ENCODE measurements around the gene ADAMTS17. TPM values are rescaled to one million over a fixed set of nuclear protein-coding genes. Genes with fewer than 3 reads are reported as not detected.

ADAMTS17 gene
- total RNA-seq, 1 experiment from 2014 or later = 1.8 TPM

GRCh38 chr15:100124936-100125335 is 216.8 kb downstream of the ADAMTS17 start:
- TF ChIP-seq ESRRA (CRISPR knock-in tag; IDR thresholded peaks at IDR 0.05; ENCODE audit: borderline replicate concordance) (no peak), TEAD4 (CRISPR knock-in tag; IDR thresholded peaks at IDR 0.05) (no peak), SMAD4 (CRISPR knock-in tag; IDR thresholded peaks at IDR 0.05) (no peak), MYBL2 (CRISPR knock-in tag; IDR thresholded peaks at IDR 0.05) (no peak), JAZF1 (CRISPR knock-in tag; IDR thresholded peaks at IDR 0.05) (no peak), RELA (CRISPR knock-in tag; IDR thresholded peaks at IDR 0.05; ENCODE audit: borderline replicate concordance) (no peak), FOXK1 (CRISPR knock-in tag; IDR thresholded peaks at IDR 0.05) (no peak)
- TF ChIP-seq, protein P1, sequence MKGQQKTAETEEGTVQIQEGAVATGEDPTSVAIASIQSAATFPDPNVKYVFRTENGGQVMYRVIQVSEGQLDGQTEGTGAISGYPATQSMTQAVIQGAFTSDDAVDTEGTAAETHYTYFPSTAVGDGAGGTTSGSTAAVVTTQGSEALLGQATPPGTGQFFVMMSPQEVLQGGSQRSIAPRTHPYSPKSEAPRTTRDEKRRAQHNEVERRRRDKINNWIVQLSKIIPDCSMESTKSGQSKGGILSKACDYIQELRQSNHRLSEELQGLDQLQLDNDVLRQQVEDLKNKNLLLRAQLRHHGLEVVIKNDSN (CRISPR knock-in tag; IDR thresholded peaks at IDR 0.05) = no peak
- POLR2A ChIA-PET = no interaction called here
- CTCF ChIA-PET = interaction anchor here (2.0 kb wide), 1 partner anchor 214 kb away, joined by 7 read pairs; no protein-coding TSS in a partner anchor
- Mint-ChIP-seq H3K9me3 (peaks cover 28% of the 10 kb centered on the region), H3K36me3 (peaks cover 17% of the 10 kb centered on the region), H3K4me3 (no peak overlapping the region), H3K27ac (no peak overlapping the region), H3K4me1 (no peaks in the 10 kb centered on the region), H3K27me3 (ENCODE audit: low read depth) (no peaks in the 10 kb centered on the region; the same call in 1 of the 2 replicates)
- no peak for DNase-seq (ENCODE audit: low spot score)
- ATAC-seq = peak; percentile 18; the same call in 1 of the 2 replicates

DNA sequence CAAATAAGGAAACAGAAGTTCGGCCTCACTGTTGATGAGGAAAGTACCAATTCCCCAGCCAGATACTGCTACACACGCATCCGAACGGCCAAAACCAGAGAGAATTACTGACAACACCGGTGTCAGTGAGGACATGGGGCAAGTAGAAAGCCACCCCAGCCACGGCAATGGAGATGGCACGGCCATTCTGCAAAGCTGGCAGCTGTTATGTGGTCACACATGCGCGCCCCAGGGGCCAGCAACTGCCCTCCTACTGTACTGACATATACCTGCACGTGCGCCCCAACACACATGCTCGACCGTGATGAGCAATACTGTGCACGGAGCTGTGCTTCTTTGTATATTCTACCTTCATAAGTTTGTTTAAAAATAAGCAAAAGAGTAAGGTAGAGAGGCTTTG is 217.4 kb downstream of the ADAMTS17 start:
- CTCF ChIA-PET = no interaction called here
- TF ChIP-seq GTF2I (CRISPR knock-in tag; conservative IDR thresholded peaks at IDR 0.05) = no peak
- TF ChIP-seq, protein P2, sequence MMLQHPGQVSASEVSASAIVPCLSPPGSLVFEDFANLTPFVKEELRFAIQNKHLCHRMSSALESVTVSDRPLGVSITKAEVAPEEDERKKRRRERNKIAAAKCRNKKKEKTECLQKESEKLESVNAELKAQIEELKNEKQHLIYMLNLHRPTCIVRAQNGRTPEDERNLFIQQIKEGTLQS (CRISPR knock-in tag; conservative IDR thresholded peaks at IDR 0.05) = no peak
- no peak for TF ChIP-seq NR2C2 (CRISPR knock-in tag; IDR thresholded peaks at IDR 0.05)
- TF ChIP-seq EMX1 (CRISPR knock-in tag; IDR thresholded peaks at IDR 0.05) = no peak
- no peak for TF ChIP-seq NR1H2 (CRISPR knock-in tag; IDR thresholded peaks at IDR 0.05)
- no peak for TF ChIP-seq ZNF423 (CRISPR knock-in tag; IDR thresholded peaks at IDR 0.05)
- TF ChIP-seq TEAD4 (CRISPR knock-in tag; IDR thresholded peaks at IDR 0.05) = no peak
- TF ChIP-seq GRHL2 (CRISPR knock-in tag; IDR thresholded peaks at IDR 0.05; ENCODE audit: insufficient replicate concordance, severe bottlenecking) = no peak
- TF ChIP-seq, protein P3, sequence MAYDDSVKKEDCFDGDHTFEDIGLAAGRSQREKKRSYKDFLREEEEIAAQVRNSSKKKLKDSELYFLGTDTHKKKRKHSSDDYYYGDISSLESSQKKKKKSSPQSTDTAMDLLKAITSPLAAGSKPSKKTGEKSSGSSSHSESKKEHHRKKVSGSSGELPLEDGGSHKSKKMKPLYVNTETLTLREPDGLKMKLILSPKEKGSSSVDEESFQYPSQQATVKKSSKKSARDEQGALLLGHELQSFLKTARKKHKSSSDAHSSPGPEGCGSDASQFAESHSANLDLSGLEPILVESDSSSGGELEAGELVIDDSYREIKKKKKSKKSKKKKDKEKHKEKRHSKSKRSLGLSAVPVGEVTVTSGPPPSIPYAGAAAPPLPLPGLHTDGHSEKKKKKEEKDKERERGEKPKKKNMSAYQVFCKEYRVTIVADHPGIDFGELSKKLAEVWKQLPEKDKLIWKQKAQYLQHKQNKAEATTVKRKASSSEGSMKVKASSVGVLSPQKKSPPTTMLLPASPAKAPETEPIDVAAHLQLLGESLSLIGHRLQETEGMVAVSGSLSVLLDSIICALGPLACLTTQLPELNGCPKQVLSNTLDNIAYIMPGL (CRISPR knock-in tag; IDR thresholded peaks at IDR 0.05) = no peak
- no peak for TF ChIP-seq ZNF121 (CRISPR knock-in tag; IDR thresholded peaks at IDR 0.05)
- TF ChIP-seq ZNF671 (CRISPR knock-in tag; IDR thresholded peaks at IDR 0.05) = no peak
- no peak for TF ChIP-seq MYBL2 (CRISPR knock-in tag; IDR thresholded peaks at IDR 0.05)
- TF ChIP-seq ATF1 (CRISPR knock-in tag; IDR thresholded peaks at IDR 0.05) = no peak
- no peak for TF ChIP-seq GABPB1 (CRISPR knock-in tag; IDR thresholded peaks at IDR 0.05)
- Mint-ChIP-seq H3K36me3 (peaks cover 19% of the 10 kb centered on the region), H3K27ac (no peak overlapping the region), H3K9me3 (peaks cover 34% of the 10 kb centered on the region), H3K27me3 (ENCODE audit: low read depth) (no peaks in the 10 kb centered on the region; the same call in 1 of the 2 replicates), H3K4me1 (no peaks in the 10 kb centered on the region), H3K4me3 (no peak overlapping the region)
- DNase-seq (ENCODE audit: low spot score) = no peak
- no peak for ATAC-seq
- POLR2A ChIA-PET = no interaction called here

- Mint-ChIP-seq H3K27me3 (ENCODE audit: low read depth) (no peaks in the 10 kb centered on the region; the same call in 1 of the 2 replicates), H3K4me1 (no peaks in the 10 kb centered on the region), H3K27ac (no peak overlapping the region), H3K9me3 (peaks cover 40% of the 10 kb centered on the region), H3K4me3 (no peak overlapping the region), H3K36me3 (peaks cover 19% of the 10 kb centered on the region)
- CTCF ChIA-PET = no interaction called here
- POLR2A ChIA-PET = no interaction called here
- TF ChIP-seq, protein P2 (CRISPR knock-in tag; conservative IDR thresholded peaks at IDR 0.05) = no peak
- TF ChIP-seq FOXP4 (CRISPR knock-in tag; IDR thresholded peaks at IDR 0.05) (no peak), OVOL2 (CRISPR knock-in tag; IDR thresholded peaks at IDR 0.05; ENCODE audit: borderline replicate concordance) (no peak), IRF2 (CRISPR knock-in tag; IDR thresholded peaks at IDR 0.05; ENCODE audit: borderline replicate concordance, low read depth) (no peak)
- ATAC-seq (no peak), DNase-seq (ENCODE audit: low spot score) (no peak)
These were observed 218.2 kb downstream of the ADAMTS17 start for GRCh38 chr15:100123611-100124010.
